Measurements from ENCODE around the gene SIX5.

Gene SIX5

DNA sequence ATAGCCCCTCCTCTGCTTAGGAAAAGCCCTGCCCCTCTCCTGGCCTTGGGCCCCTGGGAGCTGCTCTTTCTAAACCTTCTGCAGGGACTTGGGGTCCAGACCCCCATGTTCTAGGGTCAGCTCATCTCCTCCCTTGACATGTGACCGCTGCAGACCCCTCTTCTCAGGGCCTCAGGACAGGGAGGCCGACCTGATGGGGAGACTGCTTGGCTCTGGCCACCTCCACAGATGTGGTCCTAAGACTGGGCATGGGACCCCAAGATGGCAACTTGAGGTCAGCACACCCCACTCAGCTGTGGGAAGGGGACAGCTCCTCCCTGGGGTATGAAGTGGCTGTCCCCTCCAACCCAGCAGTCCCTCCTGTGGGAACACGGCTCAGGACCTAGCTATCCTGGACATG is 3.9 kb upstream of the SIX5 start:
- DNase-seq = no peak

DNA sequence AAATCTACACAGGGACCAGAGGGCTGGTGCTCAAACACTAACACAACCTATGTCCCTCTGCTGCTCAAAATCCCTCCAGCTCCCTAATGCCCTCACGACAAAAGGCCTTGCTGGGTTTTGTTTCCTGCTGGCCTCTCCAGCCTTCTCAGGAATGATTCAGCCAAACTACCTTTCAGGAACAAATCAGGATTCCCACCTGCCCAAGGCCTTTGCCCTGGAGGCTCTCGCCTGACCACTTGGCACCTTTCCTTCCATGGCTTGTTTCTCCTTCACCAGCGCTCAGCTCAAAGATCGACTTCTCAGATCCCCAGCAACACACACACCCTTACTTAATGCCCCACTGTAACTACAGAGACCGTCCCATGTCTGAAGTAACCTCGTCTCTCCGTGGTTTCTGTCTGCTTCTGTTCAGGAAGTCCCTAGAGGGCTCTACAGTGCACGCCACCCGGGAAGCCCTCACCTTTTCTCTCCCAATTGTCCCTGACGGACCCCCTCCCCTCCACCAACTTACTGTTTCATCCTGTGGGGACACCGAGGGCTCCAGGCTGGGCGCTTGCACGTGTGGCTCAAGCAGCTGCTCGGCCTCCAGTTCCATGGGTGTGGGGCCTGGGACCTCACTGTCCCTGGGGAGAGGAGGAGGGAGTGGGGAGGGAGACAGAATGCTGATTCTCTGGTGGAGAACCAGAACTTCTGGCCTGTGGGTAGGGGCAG is 3.2 kb upstream of the SIX5 start:
- DNase-seq = no peak

DNA sequence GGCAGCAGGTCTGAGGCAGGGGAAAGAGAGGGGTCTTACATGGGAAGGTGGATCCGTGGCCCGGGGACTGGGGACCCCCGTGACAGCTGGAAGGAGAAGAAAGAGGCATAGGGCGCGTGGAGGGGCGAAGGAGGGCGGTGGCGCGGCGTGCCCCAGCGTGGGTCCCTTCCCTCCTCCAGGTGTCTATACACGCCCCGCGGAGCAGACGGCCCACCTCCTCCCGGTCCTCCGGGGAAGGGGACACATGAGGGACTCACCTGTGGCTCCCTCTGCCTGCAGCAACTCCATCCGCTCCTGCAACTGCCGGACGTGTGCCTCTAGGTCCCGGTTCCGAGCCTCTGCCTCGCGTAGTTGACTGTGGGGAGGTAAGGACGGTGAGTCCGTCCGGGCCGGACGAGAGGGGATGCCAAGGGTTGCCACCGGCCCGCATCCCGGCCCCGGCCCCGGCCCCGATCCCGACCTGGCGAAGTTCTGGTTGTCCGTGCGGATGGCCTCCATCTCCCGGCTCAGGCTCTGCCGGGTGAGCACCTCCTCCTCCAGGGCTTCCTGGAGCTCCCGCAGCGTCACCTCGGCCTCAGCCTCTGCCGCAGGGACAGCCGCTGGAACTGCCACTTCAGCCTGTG is 2.4 kb upstream of the SIX5 start:
- no peak for DNase-seq

DNA sequence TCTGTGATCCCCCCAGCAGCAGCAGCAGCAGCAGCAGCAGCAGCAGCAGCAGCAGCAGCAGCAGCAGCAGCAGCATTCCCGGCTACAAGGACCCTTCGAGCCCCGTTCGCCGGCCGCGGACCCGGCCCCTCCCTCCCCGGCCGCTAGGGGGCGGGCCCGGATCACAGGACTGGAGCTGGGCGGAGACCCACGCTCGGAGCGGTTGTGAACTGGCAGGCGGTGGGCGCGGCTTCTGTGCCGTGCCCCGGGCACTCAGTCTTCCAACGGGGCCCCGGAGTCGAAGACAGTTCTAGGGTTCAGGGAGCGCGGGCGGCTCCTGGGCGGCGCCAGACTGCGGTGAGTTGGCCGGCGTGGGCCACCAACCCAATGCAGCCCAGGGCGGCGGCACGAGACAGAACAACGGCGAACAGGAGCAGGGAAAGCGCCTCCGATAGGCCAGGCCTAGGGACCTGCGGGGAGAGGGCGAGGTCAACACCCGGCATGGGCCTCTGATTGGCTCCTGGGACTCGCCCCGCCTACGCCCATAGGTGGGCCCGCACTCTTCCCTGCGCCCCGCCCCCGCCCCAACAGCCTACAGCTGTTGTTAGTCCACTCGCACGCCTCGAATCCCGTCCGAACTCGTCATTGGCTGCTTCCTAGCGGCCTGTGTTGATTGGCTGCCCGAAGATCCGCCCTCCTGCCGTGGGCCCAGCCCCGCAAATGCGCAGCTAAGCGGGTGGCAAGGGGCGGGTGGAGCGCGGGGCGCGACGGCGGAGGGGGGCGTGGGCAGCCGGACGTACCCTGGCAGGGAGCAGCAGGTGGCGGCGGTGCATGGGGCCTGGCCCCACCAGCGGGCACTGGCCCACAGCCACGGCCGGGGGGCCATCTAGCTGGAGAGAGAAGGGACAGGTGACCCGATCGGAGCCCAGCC is 1.4 kb upstream of the SIX5 start:
- peak; percentile 83 to 91 for DNase-seq

DNA sequence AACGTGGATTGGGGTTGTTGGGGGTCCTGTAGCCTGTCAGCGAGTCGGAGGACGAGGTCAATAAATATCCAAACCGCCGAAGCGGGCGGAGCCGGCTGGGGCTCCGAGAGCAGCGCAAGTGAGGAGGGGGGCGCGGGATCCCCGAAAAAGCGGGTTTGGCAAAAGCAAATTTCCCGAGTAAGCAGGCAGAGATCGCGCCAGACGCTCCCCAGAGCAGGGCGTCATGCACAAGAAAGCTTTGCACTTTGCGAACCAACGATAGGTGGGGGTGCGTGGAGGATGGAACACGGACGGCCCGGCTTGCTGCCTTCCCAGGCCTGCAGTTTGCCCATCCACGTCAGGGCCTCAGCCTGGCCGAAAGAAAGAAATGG is 754 bp upstream of the SIX5 start:
- DNase-seq = peak in 1 of 2 donors; percentile 51

DNA sequence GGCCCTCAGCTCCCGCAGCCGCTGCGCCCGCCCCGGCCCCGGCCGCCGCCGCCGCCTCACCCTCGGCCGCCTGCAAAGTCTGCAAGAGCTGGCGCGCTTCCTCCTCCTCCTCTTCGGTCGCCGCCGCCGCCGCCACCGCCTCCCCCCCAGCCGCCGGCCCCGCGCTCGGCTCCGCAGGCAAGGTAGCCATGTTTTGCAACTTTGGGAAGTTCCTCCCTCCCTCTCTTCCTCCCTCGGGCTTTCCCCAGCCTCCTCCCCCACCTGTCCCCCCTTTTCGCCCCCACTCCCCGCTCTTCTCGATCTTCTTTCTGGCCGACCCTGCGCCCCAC is 433 bp downstream of the SIX5 start:
- no peak for DNase-seq

DNA sequence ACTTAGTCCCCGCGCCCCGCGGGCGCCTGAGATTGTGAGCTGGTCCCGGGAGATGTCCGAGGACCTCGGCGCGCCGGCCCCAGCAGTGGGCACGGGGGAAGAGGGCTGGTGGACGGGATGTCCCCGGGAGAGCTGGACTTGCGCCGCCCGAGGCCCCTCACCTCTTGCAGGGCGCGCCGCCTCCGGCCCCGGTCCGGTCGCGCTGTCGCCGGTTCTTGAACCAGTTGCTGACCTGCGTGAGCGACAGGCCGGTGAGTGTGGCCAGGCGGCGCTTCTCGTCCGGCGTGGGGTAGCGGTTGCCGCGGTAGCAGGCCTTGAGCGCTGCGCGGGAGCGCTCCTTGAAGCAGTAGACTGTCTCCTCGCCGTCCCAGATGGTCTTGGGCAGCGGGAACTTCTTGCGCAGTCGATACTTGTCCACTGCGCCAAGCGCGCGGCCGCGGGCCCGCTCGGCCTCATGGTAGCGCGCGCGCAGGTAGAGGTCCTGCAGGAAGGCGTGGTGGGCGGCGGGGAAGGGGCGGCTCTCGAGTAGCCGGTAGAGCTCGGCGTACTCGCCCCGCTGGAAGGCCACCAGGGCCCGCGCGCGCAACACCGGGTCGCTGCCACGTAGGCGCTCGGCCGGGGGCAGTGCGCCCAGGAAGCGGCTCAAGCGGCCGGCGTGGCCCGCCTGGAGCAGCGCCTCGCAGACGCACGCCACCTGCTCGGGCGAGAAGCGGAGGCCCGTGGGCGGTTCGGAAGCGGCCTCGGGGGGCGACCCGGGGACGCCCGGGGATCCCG is 984 bp downstream of the SIX5 start:
- peak in 1 of 2 donors; percentile 5 for DNase-seq

DNA sequence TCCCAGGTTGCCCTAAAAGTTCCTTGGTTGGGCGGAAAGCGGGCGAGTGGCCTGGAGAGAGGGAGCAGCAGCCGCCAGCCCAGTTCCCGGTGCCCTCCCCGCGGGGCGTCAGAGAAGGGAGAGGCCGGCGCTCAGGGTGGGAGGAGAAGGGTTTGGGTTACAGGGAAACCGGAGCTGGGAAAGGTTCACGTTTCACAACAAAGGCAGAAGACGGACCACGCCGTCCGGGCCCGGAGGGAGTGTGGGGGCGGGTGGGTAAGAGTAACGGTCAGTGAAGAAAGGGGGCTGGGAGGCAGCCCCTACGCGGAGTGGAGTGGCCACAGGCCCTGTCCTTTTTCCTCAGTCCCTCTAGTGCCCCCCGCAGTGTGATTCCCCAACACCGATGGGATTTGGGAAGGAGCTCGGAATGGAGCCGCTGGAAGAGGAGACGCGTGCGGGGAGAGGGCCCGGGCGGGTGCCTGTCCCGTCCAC is 1.6 kb downstream of the SIX5 start:
- DNase-seq = no peak

DNA sequence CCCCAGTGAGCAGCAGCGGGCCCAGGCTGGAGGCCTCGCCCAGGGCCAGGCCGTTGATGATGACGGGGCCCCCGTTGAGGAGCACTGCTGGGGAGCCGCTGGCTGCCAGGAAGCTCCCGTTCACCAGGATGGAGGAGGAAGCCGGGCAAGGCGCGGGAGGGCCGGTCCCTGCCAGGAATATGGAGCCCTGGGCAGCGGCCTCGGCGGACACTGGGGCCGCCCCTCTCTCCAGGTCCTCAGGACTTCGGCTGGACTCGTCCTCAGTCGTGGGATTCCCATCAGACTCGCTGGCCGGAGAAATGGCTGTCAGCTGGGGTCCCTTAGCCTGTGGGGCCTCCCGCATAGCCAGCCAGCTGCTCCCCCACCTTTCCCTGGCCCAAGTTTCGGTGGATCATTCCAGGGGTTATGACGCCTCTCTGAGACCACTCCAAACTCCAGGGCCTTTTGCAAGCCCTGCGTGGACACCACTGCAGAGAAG is 2.1 kb downstream of the SIX5 start:
- no peak for DNase-seq

DNA sequence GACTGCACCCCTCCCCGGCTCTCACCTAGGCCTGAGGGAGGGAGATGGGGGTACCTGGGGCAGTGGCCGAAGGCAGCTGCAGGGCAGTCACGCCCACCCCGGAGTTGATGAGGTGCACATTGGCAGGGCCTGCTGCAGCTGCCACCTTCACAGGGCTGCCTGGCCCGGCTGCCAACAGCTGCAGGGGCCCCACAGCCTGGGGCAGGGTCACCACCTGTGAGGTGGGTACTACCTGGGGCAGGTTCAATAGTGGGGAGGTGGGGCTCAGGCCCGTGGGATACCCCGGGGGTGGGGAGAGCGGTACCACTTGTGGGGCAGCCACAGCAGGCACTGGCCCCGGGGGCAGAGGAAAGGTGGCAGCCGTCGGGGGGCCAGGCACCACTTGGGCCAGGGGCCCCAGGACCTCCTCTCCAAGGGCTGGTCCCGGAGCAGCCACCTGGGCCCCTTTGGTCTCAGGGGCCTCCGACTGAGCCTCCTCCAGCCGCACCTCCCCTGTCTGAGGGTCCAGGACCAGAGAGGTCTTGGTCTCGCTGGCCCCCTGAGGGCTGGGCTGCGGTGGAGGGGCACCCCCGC is 2.7 kb downstream of the SIX5 start:
- DNase-seq = no peak

DNA sequence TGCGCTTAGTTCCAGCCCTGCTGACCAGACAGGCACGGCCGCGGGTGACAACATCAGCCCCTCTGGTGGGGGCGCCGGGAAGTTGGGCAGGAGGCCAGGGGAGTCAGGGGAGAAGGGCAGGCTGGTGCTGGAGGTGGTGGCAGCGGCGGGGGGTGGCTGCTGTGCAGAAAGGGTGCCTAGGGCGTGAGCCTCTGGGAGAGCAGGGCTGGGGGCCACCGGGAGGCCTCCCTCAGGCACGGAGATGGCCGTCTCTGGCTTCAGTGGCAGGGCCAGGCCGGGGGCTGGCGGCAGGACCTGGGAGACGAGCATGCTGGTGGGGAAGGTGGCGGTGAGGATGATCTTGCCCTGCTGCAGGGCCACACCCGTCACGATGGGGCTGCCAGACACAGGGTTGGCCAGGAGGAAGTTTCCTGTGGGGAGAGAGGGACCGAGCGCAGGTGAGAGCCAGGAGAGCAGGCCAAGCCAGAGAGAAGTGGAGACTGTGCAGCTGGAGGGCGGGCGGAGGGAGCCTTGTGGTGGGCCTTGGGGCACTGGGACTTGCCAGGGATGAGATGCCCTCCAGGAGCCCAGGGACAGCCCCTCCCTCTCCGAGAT is 3.3 kb downstream of the SIX5 start:
- no peak for DNase-seq

DNA sequence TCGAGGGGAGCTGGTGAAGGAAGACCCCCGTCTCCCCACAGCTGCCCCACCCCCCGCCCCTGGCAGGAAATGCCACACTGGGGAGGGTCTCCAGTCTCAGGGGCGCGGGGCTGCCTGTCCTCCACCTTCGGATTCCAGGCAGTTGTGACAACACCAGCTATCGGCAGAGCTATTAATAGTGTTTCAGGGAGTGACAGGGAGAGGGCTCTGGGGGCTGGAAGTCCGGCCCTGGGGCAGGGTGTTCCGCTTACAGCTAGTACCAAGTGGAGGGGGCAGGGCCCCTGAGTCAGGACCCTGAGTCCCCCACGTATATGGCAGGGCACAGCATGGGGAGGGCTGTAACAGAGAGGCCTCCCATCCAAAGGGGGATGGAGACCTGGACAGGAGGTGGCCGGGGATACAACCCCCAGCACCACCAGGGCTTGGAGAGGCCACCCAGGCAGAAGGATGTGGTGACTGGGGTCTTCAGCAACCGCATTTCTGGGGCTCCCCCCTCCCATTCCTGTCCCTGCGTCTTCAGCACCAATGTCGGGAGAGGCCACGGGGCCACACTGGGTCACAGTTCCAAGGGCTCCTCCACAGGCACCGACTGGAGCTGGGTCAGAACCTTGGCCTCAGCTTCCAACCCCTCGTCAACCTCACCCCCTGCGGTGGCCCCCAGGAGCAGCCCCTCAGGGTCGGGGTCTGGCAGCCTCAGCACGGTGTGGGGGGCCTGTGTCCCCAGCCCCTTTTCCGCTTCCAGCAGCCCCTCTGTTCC is 3.9 kb downstream of the SIX5 start:
- no peak for DNase-seq

DNA sequence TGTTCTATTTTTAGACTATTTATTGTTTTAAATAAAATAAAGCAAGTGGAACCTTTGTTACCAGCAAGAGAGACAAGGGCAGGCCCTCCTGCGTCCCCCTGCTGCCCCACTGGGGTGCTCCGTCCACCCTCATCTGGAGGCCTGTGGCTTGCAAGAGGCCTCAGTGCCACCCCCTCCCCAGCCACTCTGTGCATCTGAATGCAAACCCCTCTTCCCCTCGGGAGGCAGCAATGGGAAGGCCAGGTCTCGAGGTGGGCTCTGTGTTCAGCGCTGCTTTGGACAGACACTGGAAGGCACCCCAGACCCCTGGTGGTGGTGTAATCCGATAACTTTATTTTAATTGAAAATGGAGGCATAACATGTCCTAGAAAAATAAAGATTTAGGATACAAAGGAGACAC is 4.6 kb downstream of the SIX5 start:
- no peak for DNase-seq

DNA sequence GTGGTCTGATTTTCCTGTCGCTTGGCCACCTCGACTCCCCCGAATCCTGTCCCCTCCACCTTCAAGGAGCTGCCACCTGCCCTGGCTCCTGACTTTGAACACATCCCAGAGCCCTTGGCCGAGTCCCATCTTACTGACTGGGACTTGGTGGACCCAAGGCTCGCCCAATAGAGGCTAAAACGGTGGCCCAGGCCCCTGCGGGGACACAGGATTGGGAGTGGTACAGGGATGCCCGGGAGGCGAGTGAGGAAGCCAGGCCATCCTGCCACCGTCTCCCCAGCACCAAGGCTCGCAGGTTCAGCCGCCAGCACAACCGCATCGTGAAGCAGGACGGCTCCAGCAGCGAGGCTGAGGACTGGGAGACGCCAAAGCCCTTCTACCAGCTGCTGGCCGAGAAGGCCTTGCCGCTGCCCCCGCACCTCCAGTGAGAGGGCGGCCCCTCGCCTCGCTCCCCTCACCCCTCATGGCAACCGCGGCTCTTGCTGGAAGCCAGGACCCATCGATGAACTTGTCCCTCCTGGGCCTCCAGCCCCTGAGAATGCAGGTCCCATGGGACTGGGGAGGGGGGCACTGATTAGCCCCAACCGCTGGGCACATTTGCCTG is 5.3 kb downstream of the SIX5 start:
- DNase-seq = no peak

DNA sequence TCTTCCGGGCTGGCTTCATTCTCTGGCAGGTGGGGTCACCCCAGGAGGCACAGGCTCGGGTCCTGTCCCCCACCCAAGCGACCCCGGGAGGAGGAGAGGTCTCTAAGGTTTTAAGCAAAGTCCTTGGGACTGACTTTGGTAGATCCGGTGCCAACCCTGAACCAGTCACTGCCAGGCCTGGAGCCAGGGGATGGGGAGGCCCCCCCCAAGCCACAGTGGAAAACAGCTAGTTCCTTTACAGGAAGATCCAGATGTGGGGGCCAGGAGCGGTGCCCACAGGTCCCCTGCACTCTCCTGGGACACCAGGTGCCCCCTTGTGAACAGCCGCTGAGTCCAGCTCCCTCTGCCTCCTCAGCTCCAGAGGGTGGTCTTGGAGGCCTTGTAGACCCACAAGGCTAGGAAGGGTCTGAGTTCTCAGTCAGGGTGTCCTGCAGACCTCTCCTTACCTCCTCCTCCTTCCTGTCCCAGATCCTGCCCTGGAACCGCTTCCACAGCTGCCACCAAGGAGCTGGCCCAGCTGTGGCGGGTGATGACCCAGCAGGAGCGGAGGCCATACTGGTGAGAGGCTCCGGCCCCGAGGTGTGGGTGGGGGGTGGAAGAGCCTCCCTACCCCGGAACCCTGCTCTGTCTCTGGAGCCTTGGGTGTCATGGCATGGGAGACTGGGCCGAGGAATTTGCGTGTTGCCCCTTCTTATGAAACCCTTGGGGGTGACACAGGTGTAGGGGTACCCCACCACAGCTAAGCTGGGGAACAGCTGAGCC is 6.0 kb downstream of the SIX5 start:
- DNase-seq = no peak

DNA sequence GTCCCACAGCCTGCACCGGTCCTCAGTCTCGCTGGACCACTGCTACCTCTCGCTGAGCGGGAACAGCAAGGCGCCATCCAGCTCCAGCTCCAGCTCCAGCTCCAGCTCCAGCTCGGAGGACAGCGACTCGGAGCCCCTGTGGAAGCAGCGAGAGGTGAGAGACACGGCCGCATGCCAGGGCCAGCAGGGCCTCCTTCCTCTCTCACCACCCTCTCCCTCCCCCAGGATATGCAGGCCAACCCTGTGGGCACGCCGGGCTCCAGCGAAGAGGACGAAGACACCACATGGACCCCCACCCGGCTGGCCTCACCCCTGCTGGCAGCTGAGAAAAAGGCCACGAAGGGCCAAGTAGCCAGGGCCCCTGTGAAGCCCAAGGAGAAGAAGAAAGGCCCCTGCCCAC is 7.3 kb downstream of the SIX5 start:
- no peak for DNase-seq

DNA sequence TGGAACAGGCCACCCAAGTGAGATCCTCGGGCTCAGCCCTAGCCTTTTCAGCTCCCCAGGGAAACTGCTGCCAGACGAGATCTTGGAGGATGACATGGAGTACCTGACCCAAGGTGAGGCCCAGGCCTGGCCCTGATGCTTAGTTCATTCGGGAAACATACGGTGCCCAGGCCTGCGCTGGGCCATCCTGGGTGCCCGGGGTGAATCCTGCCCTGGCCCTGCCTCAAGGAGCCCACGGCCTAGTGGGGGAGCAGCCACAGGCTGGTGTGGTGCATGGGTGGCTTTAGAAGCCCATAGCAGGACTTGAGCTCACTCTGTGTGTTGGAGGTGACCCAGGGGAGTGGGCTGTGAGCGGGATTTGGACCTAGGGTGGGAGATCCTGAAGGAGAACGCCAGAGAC is 10.1 kb downstream of the SIX5 start:
- DNase-seq = no peak

DNA sequence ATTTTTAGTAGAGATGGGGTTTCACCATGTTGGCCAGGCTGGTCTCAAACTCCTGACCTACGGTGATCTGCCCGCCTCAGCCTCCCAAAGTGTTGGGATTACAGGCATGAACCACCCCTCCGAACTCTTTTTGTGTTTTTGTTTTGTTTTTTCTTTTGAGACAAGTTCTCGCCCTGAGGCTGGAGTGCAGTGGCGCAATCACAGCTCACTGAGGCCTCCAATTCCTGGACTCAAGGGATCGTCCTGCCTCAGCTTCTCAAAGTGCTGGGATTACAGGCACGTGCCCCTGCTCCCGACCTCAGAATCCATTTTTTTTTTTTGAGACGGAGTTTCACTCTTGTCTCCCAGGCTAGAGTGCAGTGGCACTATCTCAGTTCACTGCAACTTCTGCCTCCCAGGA is 11.4 kb downstream of the SIX5 start:
- DNase-seq = no peak

DNA sequence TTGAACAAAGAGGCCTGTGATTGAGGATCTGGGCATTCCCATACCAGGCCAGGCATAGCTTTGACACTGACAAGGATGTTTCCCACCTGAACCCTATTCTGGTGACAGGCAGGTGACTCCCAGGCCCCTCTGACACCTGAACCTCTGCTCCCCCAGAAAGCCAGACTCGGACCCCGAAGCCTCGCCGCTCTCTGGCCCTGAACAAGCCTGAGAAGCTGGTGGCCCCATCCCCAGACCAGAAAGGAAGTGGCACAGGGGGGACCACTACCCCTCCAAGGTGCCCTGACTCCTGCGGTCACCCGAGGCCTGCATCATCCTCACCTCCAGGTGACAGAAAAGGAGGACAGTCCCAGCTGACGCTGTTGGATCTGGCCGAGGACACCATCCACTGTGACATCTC is 14.7 kb downstream of the SIX5 start:
- DNase-seq = no peak

DNA sequence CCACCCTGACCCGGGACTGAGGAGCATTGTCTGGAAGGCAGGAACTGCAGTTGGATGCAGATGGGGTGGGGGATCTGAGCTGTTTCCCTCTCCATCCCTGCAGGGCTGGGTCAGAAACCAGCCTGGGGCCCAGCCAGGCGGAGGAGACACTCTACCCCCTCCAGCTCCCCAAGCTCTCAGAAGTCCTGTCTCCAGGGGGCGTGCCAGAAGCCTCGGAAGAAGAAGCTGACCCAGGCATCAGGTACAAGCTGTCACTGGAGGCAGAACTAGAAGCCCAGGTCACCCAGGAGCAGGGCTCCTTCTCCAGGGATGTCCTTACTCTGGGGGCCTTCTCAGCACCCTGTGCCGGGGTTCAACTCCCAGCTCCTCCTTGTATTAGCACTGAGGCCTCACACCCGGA is 15.5 kb downstream of the SIX5 start:
- DNase-seq = no peak

All from hippocampal formation (tissue), 2 donors.